GM23338 (cell line): ENCODE data around the gene GLTP. TPM values are rescaled to one million over a fixed set of nuclear protein-coding genes. Genes with fewer than 3 reads are reported as not detected.

Source experiments
- ATAC-seq: fragments of 200-7000 bp; cut with Tn5 transposase; 3 replicates; pipeline ENCODE4 v1.9.1; 2020
- DNase-seq: peaks from one replicate; pipeline ENCODE4 v3.0.0-alpha.2; 2015; ENCODE audit warnings: low spot score
- H2AFZ ChIP-seq: fragments of 200-600 bp; sonication (generic); 2 replicates; pipeline ENCODE4 v1.8.0; 2016; ENCODE audit warnings: antibody characterized with exemption, mild to moderate bottlenecking, moderate library complexity
- H3F3A ChIP-seq: fragments of 200-600 bp; sonication (generic); replicated peaks from 2 replicates; pipeline ENCODE4 v1.8.0; 2017; ENCODE audit warnings: antibody characterized with exemption, mixed run types, low read depth
- H3K27ac ChIP-seq: fragments of 200-600 bp; sonication (generic); 2 replicates; pipeline ENCODE4 v1.6.1; 2016; ENCODE audit warnings: low read depth
- H3K27me3 ChIP-seq: fragments of 200-600 bp; sonication (generic); 2 replicates; pipeline ENCODE4 v1.8.0; 2016; ENCODE audit warnings: mild to moderate bottlenecking, mixed run types, moderate library complexity; ENCODE audit not compliant: insufficient read depth
- H3K36me3 ChIP-seq: fragments of 200-600 bp; sonication (generic); 2 replicates; pipeline ENCODE4 v1.8.0; 2016; ENCODE audit warnings: mild to moderate bottlenecking; ENCODE audit not compliant: insufficient read depth
- H3K4me1 ChIP-seq: fragments of 200-600 bp; sonication (generic); 2 replicates; pipeline ENCODE4 v1.8.0; 2016; ENCODE audit warnings: mild to moderate bottlenecking, moderate library complexity; ENCODE audit not compliant: insufficient read depth
- H3K4me2 ChIP-seq: fragments of 200-600 bp; sonication (generic); 2 replicates; pipeline ENCODE4 v1.7.1; 2017; ENCODE audit warnings: mixed run types
- H3K4me3 ChIP-seq: fragments of 200-600 bp; sonication (generic); 2 replicates; pipeline ENCODE4 v1.6.1; 2016; ENCODE audit warnings: mixed run types
- H3K79me2 ChIP-seq: fragments of 200-600 bp; sonication (generic); replicated peaks from 2 replicates; pipeline ENCODE4 v1.8.0; 2017; ENCODE audit warnings: mild to moderate bottlenecking; ENCODE audit not compliant: insufficient read depth
- H3K9me2 ChIP-seq: fragments of 200-600 bp; sonication (generic); 2 replicates; pipeline ENCODE4 v1.8.0; 2017; ENCODE audit not compliant: insufficient read depth
- H4K20me1 ChIP-seq: fragments of 200-600 bp; sonication (generic); replicated peaks from 2 replicates; pipeline ENCODE4 v1.8.0; 2017; ENCODE audit warnings: mild to moderate bottlenecking; ENCODE audit not compliant: insufficient read depth
- H3K27ac Mint-ChIP-seq: 2 replicates; pipeline ENCODE4 v1.8.0; 2020; ENCODE audit warnings: inconsistent platforms, mild to moderate bottlenecking, moderate library complexity, mixed read lengths
- H3K27me3 Mint-ChIP-seq: 3 replicates; pipeline ENCODE4 v1.8.0; 2022; ENCODE audit warnings: low read depth, mild to moderate bottlenecking, moderate library complexity, mixed read lengths, inconsistent platforms; ENCODE audit not compliant: insufficient read depth, poor library complexity
- H3K36me3 Mint-ChIP-seq: 3 replicates; pipeline ENCODE4 v1.8.0; 2021; ENCODE audit warnings: low read depth, mild to moderate bottlenecking, inconsistent platforms, moderate library complexity, mixed read lengths
- H3K4me1 Mint-ChIP-seq: 3 replicates; pipeline ENCODE4 v1.8.0; 2020; ENCODE audit warnings: mild to moderate bottlenecking, inconsistent platforms, mixed read lengths
- H3K4me3 Mint-ChIP-seq: 3 replicates; pipeline ENCODE4 v1.8.0; 2021; ENCODE audit warnings: moderate library complexity, mild to moderate bottlenecking, inconsistent platforms, mixed read lengths
- H3K9me3 Mint-ChIP-seq: 3 replicates; pipeline ENCODE4 v1.8.0; 2020; ENCODE audit warnings: moderate library complexity, mild to moderate bottlenecking, inconsistent platforms, mixed read lengths
- CREB1 ChIP-seq: fragments of 250-450 bp; sonication (Bioruptor Pico); IDR thresholded peaks from 2 replicates; pipeline ENCODE4 v1.5.0; 2020; ENCODE audit warnings: low read depth, mild to moderate bottlenecking, moderate library complexity
- ETS1 ChIP-seq: IDR thresholded peaks from 2 replicates; pipeline ENCODE4 v1.6.1; 2016; ENCODE audit warnings: antibody characterized with exemption
- EZH2 ChIP-seq: fragments of 200-600 bp; sonication (generic); IDR thresholded peaks from one replicate; pipeline ENCODE4 v1.8.0; 2017; ENCODE audit warnings: antibody characterized with exemption, mild to moderate bottlenecking, low read depth; ENCODE audit not compliant: unreplicated experiment
- EZH2phosphoT487 ChIP-seq: fragments of 200-600 bp; sonication (generic); IDR thresholded peaks from one replicate; pipeline ENCODE4 v1.8.1; 2018; ENCODE audit warnings: antibody characterized with exemption; ENCODE audit not compliant: unreplicated experiment
- JUNB ChIP-seq: IDR thresholded peaks from one replicate; pipeline ENCODE4 v1.6.1; 2016; ENCODE audit warnings: antibody characterized with exemption; ENCODE audit not compliant: unreplicated experiment
- NANOG ChIP-seq: IDR thresholded peaks from 2 replicates; pipeline ENCODE4 v1.6.1; 2016; ENCODE audit warnings: antibody characterized with exemption, borderline replicate concordance
- POLR2AphosphoS5 ChIP-seq: IDR thresholded peaks from 2 replicates; pipeline ENCODE4 v1.6.1; 2016; ENCODE audit warnings: antibody characterized with exemption, low read depth
- REST ChIP-seq: IDR thresholded peaks from one replicate; pipeline ENCODE4 v1.6.1; 2018; ENCODE audit warnings: antibody characterized with exemption; ENCODE audit not compliant: unreplicated experiment
- STAT1 ChIP-seq: IDR thresholded peaks from one replicate; pipeline ENCODE4 v1.6.1; 2016; ENCODE audit warnings: antibody characterized with exemption; ENCODE audit not compliant: unreplicated experiment
- ZNF114 ChIP-seq: fragments of 250-450 bp; sonication (Bioruptor Pico); IDR thresholded peaks from 2 replicates; pipeline ENCODE4 v1.5.0; 2020; ENCODE audit warnings: mild to moderate bottlenecking, moderate library complexity
- ZNF331 ChIP-seq: fragments of 250-450 bp; sonication (Bioruptor Pico); IDR thresholded peaks from 2 replicates; pipeline ENCODE4 v1.5.0; 2020; ENCODE audit warnings: low read depth, mild to moderate bottlenecking, moderate library complexity
- polyA plus RNA-seq: library from polyadenylated mRNA; unstranded; fragments of >200 nt; fragmentation: Nextera tagmentation; extraction: Ambion mirVana; gene quantifications from 2 replicates; pipeline ENCODE4 v1.2.1, GENCODE V29; 2016
- total RNA-seq: library from RNA; depleted of rRNA; stranded (reverse); fragments of >200 nt; shearing (Covaris generic); gene quantifications from 2 replicates; pipeline ENCODE4 v1.2.3, GENCODE V29; 2014
- TF ChIP-seq, protein P1 (sequence below), 2 experiments: fragments of 200-600 bp in 1 of 2; sonication (generic) in 1 of 2; conservative IDR thresholded peaks; 2 replicates each; pipeline versions ENCODE4 v1.5.1 to v1.6.1; 2016 to 2017; ENCODE audit warnings: antibody characterized with exemption in 2 of 2, low read depth in 2 of 2, mild to moderate bottlenecking in 2 of 2, moderate library complexity in 1 of 2
- TF ChIP-seq, protein P2 (sequence below): fragments of 250-450 bp; sonication (Bioruptor Pico); IDR thresholded peaks from 2 replicates; pipeline ENCODE4 v1.5.0; 2020; ENCODE audit warnings: mild to moderate bottlenecking, moderate library complexity

The GLTP gene
- total and polyA plus RNA-seq, 2 experiments from 2014 or later, result 26.5 to 30.2 TPM

GRCh38 chr12:109821968-109822367 lies 58.4 kb downstream of the GLTP start:
- no peak overlapping the region for H3K4me3 ChIP-seq
- Mint-ChIP-seq H3K4me1 (peaks cover 10% of the 10 kb centered on the region; the same call in 2 of the 3 replicates), H3K27me3 (peaks cover 6% of the 10 kb centered on the region), H3K36me3 (no peaks in the 10 kb centered on the region), H3K9me3 (no peaks in the 10 kb centered on the region), H3K27ac (peak overlapping the region; percentile 51; the same call in 1 of the 2 replicates), H3K4me3 (no peak overlapping the region)
- H3K27me3 ChIP-seq, result no peaks in the 10 kb centered on the region
- H3K79me2 ChIP-seq, result no peaks in the 10 kb centered on the region
- DNase-seq, result no peak
- no peaks in the 10 kb centered on the region for H3K4me1 ChIP-seq
- no peak overlapping the region for H2AFZ ChIP-seq
- no peak overlapping the region for H3K27ac ChIP-seq
- no peaks in the 10 kb centered on the region for H4K20me1 ChIP-seq
- no peak overlapping the region for H3K4me2 ChIP-seq
- ATAC-seq, result no peak
- no peak for TF ChIP-seq ETS1
- TF ChIP-seq REST, result no peak
- TF ChIP-seq, protein P1, sequence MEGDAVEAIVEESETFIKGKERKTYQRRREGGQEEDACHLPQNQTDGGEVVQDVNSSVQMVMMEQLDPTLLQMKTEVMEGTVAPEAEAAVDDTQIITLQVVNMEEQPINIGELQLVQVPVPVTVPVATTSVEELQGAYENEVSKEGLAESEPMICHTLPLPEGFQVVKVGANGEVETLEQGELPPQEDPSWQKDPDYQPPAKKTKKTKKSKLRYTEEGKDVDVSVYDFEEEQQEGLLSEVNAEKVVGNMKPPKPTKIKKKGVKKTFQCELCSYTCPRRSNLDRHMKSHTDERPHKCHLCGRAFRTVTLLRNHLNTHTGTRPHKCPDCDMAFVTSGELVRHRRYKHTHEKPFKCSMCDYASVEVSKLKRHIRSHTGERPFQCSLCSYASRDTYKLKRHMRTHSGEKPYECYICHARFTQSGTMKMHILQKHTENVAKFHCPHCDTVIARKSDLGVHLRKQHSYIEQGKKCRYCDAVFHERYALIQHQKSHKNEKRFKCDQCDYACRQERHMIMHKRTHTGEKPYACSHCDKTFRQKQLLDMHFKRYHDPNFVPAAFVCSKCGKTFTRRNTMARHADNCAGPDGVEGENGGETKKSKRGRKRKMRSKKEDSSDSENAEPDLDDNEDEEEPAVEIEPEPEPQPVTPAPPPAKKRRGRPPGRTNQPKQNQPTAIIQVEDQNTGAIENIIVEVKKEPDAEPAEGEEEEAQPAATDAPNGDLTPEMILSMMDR (conservative IDR thresholded peaks at IDR 0.05; ENCODE audit: low read depth in 2 of 2), result no peak
- TF ChIP-seq JUNB, result no peak
- TF ChIP-seq EZH2, result no peak
- no peak for TF ChIP-seq ZNF331 (CRISPR knock-in tag)
- TF ChIP-seq ZNF114, result no peak
- TF ChIP-seq POLR2AphosphoS5, result no peak
- no peak for TF ChIP-seq EZH2phosphoT487
- TF ChIP-seq, protein P2, sequence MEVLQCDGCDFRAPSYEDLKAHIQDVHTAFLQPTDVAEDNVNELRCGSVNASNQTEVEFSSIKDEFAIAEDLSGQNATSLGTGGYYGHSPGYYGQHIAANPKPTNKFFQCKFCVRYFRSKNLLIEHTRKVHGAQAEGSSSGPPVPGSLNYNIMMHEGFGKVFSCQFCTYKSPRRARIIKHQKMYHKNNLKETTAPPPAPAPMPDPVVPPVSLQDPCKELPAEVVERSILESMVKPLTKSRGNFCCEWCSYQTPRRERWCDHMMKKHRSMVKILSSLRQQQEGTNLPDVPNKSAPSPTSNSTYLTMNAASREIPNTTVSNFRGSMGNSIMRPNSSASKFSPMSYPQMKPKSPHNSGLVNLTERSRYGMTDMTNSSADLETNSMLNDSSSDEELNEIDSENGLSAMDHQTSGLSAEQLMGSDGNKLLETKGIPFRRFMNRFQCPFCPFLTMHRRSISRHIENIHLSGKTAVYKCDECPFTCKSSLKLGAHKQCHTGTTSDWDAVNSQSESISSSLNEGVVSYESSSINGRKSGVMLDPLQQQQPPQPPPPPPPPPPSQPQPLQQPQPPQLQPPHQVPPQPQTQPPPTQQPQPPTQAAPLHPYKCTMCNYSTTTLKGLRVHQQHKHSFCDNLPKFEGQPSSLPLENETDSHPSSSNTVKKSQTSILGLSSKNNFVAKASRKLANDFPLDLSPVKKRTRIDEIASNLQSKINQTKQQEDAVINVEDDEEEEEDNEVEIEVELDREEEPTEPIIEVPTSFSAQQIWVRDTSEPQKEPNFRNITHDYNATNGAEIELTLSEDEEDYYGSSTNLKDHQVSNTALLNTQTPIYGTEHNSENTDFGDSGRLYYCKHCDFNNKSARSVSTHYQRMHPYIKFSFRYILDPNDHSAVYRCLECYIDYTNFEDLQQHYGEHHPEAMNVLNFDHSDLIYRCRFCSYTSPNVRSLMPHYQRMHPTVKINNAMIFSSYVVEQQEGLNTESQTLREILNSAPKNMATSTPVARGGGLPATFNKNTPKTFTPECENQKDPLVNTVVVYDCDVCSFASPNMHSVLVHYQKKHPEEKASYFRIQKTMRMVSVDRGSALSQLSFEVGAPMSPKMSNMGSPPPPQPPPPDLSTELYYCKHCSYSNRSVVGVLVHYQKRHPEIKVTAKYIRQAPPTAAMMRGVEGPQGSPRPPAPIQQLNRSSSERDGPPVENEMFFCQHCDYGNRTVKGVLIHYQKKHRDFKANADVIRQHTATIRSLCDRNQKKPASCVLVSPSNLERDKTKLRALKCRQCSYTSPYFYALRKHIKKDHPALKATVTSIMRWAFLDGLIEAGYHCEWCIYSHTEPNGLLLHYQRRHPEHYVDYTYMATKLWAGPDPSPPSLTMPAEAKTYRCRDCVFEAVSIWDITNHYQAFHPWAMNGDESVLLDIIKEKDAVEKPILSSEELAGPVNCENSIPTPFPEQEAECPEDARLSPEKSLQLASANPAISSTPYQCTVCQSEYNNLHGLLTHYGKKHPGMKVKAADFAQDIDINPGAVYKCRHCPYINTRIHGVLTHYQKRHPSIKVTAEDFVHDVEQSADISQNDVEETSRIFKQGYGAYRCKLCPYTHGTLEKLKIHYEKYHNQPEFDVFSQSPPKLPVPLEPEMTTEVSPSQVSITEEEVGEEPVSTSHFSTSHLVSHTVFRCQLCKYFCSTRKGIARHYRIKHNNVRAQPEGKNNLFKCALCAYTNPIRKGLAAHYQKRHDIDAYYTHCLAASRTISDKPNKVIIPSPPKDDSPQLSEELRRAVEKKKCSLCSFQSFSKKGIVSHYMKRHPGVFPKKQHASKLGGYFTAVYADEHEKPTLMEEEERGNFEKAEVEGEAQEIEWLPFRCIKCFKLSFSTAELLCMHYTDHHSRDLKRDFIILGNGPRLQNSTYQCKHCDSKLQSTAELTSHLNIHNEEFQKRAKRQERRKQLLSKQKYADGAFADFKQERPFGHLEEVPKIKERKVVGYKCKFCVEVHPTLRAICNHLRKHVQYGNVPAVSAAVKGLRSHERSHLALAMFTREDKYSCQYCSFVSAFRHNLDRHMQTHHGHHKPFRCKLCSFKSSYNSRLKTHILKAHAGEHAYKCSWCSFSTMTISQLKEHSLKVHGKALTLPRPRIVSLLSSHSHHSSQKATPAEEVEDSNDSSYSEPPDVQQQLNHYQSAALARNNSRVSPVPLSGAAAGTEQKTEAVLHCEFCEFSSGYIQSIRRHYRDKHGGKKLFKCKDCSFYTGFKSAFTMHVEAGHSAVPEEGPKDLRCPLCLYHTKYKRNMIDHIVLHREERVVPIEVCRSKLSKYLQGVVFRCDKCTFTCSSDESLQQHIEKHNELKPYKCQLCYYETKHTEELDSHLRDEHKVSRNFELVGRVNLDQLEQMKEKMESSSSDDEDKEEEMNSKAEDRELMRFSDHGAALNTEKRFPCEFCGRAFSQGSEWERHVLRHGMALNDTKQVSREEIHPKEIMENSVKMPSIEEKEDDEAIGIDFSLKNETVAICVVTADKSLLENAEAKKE (CRISPR knock-in tag), result no peak
- no peak for TF ChIP-seq CREB1
- no peak for TF ChIP-seq STAT1
- TF ChIP-seq NANOG, result no peak
- no peaks in the 10 kb centered on the region for H3K36me3 ChIP-seq
- H3K9me2 ChIP-seq, result no peaks in the 10 kb centered on the region
- no peaks in the 10 kb centered on the region for H3F3A ChIP-seq
